Cerebellar nuclear complex (tissue), 1 donor: ENCODE results near the gene HECA.
"Not testable (repeated sequence)": the region's sequence is repeated elsewhere in the genome, so short reads cannot be mapped to it uniquely, and the experiment has no call there.

Source experiments
- DNase-seq, 2 experiments: peaks; one replicate each; lab custom pipeline; 2025; lab: John Stamatoyannopoulos, UW

The HECA gene

DNA sequence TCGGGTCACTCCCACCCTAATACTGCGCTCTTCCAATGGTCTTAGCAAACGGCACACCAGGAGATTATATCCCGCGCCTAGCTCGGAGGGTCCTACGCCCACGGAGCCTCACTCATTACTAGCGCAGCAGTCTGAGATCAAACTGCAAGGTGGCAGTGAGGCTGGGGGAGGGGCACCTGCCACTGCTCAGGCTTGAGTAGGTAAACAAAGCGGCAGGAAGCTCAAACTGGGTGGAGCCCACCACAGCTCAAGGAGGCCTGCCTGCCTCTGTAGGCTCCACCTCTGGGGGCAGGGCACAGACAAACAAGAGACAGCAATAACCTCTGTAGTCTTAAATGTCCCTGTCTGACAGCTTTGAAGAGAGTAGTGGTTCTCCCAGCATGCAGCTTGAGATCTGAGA lies 75.9 kb downstream of the HECA start:
- not testable (repeated sequence) for DNase-seq

DNA sequence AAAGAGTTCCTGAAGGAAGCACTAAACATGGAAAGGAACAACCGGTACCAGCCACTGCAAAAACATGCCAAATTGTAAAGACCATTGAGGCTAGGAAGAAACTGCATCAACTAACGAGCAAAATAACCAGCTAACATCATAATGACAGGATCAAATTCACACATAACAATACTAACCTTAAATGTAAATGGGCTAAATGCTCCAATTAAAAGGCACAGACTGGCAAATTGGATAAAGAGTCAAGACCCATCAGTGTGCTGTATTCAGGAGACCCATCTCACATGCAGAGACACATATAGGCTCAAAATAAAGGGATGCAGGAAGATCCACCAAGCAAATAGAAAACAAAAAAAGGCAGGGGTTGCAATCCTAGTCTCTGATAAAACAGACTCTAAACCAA lies 77.6 kb downstream of the HECA start:
- not testable (repeated sequence) for DNase-seq

DNA sequence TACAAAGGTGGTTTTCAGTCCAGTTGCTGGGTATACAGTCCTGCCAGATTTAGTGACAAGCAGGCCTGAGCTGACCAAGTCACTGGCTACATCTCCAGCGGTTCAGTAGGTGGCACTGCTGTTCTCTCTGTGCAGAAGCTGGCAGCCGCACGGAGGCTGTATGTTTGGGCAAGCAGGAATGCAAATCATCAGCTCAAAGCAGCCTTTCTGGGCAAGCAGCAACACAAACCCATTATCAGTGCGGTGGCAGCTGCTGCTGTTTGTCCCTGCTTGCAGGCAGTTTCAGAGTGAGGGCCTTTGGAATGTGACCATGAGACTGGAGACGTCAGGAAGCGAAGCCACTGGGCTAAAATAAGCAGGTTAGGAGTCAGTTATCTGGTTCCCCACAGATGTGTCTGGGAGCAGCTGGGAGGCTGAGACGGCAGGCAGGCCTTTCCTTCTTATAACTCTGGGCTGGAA lies 84.4 kb downstream of the HECA start:
- no peak for DNase-seq

DNA sequence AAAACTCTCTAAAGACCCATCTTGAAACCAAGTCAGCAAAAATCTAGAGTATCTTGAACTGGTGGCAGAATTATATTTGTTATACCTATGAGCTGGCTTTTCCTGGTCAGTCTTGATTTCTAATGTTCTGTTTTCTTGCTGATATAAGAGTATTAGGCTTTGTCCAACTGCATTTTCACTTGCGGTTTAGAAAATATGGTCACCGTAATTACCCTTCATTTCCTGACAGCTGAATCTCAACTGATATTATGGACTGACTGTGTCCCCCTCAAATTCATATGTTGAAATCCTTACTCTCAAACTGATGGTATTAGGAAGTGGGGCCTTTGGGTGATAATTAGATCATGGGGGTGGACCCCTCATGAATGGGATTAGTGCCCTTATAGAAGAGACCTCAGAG lies 84.9 kb downstream of the HECA start:
- no peak for DNase-seq

DNA sequence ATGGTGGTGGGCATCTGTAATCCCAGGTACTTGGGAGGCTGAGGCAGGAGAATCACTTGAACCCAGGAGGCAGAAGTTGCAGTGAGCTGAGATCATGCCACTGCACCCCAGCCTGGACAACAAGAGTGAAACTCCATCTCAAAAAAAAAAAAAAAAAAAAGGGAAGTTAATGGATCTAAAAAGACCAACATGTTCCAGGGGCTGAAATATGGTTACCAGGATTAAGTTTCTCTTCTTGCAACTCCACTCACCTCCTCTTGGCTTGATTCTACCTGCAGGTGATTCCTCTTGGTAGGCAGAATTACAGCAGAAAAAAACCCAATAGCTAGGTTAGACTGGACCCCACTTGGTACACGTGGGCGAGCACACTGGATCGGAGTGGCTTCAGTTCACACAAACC lies 93.5 kb downstream of the HECA start:
- DNase-seq, result not testable (repeated sequence)
